Naive B cell (primary cell): ENCODE results near the gene ZNF420. TPM values are rescaled to one million over a fixed set of nuclear protein-coding genes. Genes with fewer than 3 reads are reported as not detected.
"Not testable (repeated sequence)": the region's sequence is repeated elsewhere in the genome, so short reads cannot be mapped to it uniquely, and the experiment has no call there.

Source experiments
- ATAC-seq, 2 donors: fragments of 150-1000 bp; cut with Tn5 transposase; 2 replicates each; pipeline ENCODE4 v1.10.0; 2021; ENCODE audit warnings: low read depth in 2 of 2, mild to moderate bottlenecking in 2 of 2, moderate library complexity in 2 of 2
- DNase-seq: peaks from one replicate; pipeline ENCODE4 v3.0.0; 2022
- H3K27ac Mint-ChIP-seq, 6 donors: one replicate each; pipeline ENCODE4 v1.8.0; 2020 to 2022; ENCODE audit warnings: mild to moderate bottlenecking in 6 of 6, mixed read lengths in 6 of 6, moderate library complexity in 5 of 6, inconsistent platforms in 2 of 6
- H3K27me3 Mint-ChIP-seq, 3 donors: one replicate each; pipeline ENCODE4 v1.8.0; 2021 to 2022; ENCODE audit warnings: mixed read lengths in 3 of 3, mild to moderate bottlenecking in 1 of 3
- H3K36me3 Mint-ChIP-seq, 2 donors: one replicate each; pipeline ENCODE4 v1.8.0; 2020 to 2022; ENCODE audit warnings: mixed read lengths in 2 of 2, inconsistent platforms in 1 of 2, mild to moderate bottlenecking in 1 of 2
- H3K4me1 Mint-ChIP-seq, 3 donors: one replicate each; pipeline ENCODE4 v1.8.0; 2020 to 2022; ENCODE audit warnings: mixed read lengths in 3 of 3, inconsistent platforms in 1 of 3, mild to moderate bottlenecking in 1 of 3, moderate library complexity in 1 of 3
- H3K4me3 Mint-ChIP-seq, 8 donors: one replicate each; pipeline ENCODE4 v1.8.0; 2020 to 2022; ENCODE audit warnings: mild to moderate bottlenecking in 8 of 8, mixed read lengths in 8 of 8, moderate library complexity in 8 of 8, inconsistent platforms in 2 of 8
- H3K9me3 Mint-ChIP-seq, 7 donors: one replicate each; pipeline ENCODE4 v1.8.0; 2020 to 2022; ENCODE audit warnings: mixed read lengths in 7 of 7, mild to moderate bottlenecking in 5 of 7, inconsistent platforms in 2 of 7, moderate library complexity in 1 of 7
- polyA plus RNA-seq, 6 donors: library from polyadenylated mRNA; unstranded; fragments of 300-500 nt; fragmentation: Illumina TruSeq; gene quantifications; one replicate each; pipeline ENCODE4 v1.2.3, GENCODE V29; 2021; ENCODE audit warnings: low read depth in 6 of 6

ZNF420 gene
- 10 to 100 TPM; 19.8 to 39.0 (median 32.1) TPM for polyA plus RNA-seq

DNA sequence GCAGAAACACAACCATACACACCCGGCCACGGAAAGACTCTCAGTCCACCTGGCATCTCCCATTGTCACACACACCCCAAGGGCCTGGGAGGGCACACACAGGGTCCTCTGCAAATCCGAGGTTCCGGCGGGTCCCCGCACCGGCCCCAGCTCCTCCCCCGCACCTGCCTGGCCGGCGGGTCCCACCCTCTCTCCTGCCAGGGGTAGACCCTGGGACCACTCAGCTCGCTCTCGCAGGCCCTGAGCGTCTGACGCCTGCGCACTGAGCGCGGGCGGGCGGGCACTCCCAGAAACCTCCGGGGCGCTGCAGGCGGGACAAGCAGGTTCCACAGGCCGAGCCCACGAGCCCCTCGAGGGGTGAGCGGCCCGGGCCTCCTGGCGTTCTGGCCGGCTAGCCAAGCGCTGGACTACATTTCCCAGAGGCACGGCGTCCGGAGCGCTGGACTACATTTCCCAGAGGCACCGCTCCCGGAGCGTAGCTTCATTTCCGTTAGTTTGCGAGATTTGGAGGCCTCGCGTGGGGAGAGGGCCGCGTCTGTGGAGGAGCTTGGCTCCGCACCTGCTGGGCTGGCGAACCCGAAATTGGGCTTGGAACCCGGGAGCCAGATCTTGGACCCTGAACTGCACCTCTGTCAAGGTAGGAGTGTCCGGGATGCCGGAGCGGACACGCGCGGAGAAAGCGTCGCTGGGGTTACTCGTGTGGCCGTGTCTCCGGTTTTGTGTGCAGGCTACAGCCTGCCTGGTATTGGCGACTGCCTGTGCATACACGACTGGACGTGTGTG is at the start of gene ZNF420:
ZNF420 (plus strand) TSS at position 500 of the 783 bp plus-strand sequence. CDS start 10,686 bp downstream, outside the sequence.
- H3K27ac Mint-ChIP-seq = peak within 1 kb of the TSS; percentile 93 to 98 (median 96)
- H3K36me3 Mint-ChIP-seq = peaks cover 6 to 34% of the 10 kb centered on the region in 2 donors
- H3K27me3 Mint-ChIP-seq = no peaks in the 10 kb centered on the region
- peaks cover 5 to 25% (median 14%) of the 10 kb centered on the region in 7 donors for H3K9me3 Mint-ChIP-seq
- peak; percentile 95 for ATAC-seq
- H3K4me3 Mint-ChIP-seq = peak within 1 kb of the TSS; percentile 93 to 100 (median 99)
- peak; percentile 90 for DNase-seq
- H3K4me1 Mint-ChIP-seq = peaks cover 24 to 43% (median 26%) of the 10 kb centered on the region in 3 donors

DNA sequence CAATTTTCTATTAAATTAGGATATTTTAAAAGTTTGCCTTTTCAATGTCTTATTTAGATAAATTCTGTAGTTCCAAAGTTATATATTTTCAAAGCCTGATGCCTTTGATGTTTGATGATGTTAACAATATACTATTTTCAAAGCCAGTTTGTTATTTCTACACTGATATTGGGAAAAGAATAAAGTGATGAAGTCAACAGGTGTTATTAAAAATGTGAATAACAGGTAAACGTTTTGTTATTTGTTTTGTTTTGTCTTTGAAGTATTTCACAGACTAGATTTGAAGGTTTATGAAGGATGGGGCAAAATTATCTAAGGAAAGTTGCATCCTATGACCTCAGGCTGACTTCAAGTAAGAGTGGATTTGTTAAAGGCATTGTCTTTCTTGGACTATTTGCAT is 33.1 kb upstream of the ZNF420 start:
- H3K4me3 Mint-ChIP-seq = no peak overlapping the region
- no peaks in the 10 kb centered on the region for H3K4me1 Mint-ChIP-seq
- H3K27ac Mint-ChIP-seq = no peak overlapping the region
- DNase-seq = no peak
- H3K36me3 Mint-ChIP-seq = peaks cover 4 to 8% of the 10 kb centered on the region in 2 donors
- H3K9me3 Mint-ChIP-seq = peaks cover 4 to 60% (median 34%) of the 10 kb centered on the region in 7 donors
- H3K27me3 Mint-ChIP-seq = no peaks in the 10 kb centered on the region
- no peak for ATAC-seq

DNA sequence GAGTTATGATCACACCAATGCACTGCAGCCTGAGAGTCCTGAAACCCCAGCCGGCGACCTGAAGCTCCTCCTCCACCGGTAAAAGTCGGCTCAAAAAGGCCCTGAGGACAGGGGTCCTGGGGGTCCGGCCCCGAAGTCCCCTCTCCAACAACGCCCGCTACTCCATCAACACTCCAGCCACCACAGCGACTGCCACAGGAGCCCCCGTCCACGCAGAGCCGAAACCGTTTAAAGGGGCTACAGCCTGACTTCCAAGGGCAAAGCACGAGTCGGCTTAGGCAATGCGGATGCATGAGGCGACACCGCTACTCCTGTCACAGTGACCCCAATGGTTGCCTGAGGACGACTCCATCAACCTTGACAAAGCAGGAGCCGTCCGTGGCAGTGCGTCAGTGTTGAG is 22.9 kb upstream of the ZNF420 start:
- DNase-seq = no peak
- peaks cover 36 to 60% (median 54%) of the 10 kb centered on the region in 7 donors for H3K9me3 Mint-ChIP-seq
- peaks cover 0 to 8% (median 0%) of the 10 kb centered on the region in 3 donors for H3K4me1 Mint-ChIP-seq
- ATAC-seq = no peak
- H3K27me3 Mint-ChIP-seq = no peaks in the 10 kb centered on the region
- H3K36me3 Mint-ChIP-seq = peaks cover 0 to 53% of the 10 kb centered on the region in 2 donors
- no peak overlapping the region for H3K27ac Mint-ChIP-seq
- no peak overlapping the region for H3K4me3 Mint-ChIP-seq

DNA sequence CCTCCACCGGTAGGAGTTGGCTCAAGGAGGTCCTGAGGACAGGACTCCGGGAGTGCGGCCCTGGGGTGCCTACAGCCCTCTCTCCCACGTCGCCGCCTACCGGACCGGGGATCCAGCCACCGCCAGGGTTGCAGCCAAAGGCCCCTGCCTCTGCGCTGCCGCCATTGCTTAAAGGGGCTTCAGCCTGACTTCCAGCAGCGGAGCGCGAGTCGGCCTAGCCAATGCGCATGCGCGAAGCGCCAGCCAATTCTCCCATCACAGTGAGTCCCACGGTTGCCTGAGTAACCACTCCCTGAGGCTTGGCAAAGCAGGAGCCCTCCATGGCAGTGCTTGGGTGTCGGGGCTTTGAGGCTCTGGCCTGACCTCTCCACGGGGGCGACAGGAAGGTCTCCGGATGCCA is 21.5 kb upstream of the ZNF420 start:
- DNase-seq (no peak), ATAC-seq (no peak)
- Mint-ChIP-seq H3K36me3 (peaks cover 0 to 57% of the 10 kb centered on the region in 2 donors), H3K27ac (no peak overlapping the region), H3K9me3 (peaks cover 32 to 55% (median 50%) of the 10 kb centered on the region in 7 donors), H3K4me1 (peaks cover 0 to 8% (median 0%) of the 10 kb centered on the region in 3 donors), H3K4me3 (no peak overlapping the region), H3K27me3 (peaks cover 0 to 6% (median 4%) of the 10 kb centered on the region in 3 donors)

DNA sequence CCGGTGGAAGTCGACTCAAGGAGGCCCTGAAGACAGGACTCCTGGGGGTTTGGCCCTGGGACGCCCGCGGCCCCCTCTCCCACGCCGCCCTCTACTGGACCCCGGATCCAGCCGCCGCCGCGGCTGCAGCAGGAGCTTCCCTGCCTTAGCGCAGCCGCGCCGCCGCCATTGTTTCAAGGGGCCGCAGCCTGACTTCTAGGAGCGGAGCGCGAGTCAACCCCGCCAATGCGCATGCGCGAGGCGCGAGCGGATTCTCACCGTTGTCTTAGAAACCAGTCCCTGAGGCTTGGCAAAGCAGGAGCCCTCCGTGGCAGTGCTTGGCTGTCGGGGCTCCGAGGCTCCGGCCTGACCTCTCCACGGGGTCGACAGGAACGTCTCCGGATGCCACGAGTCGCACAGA is 19.1 kb upstream of the ZNF420 start:
- H3K4me1 Mint-ChIP-seq = peaks cover 0 to 8% (median 0%) of the 10 kb centered on the region in 3 donors
- H3K4me3 Mint-ChIP-seq = no peak overlapping the region
- H3K27ac Mint-ChIP-seq = no peak overlapping the region
- no peak for ATAC-seq
- H3K9me3 Mint-ChIP-seq = peaks cover 26 to 54% (median 44%) of the 10 kb centered on the region in 7 donors
- peaks cover 0 to 6% (median 4%) of the 10 kb centered on the region in 3 donors for H3K27me3 Mint-ChIP-seq
- peaks cover 0 to 52% of the 10 kb centered on the region in 2 donors for H3K36me3 Mint-ChIP-seq
- no peak for DNase-seq

DNA sequence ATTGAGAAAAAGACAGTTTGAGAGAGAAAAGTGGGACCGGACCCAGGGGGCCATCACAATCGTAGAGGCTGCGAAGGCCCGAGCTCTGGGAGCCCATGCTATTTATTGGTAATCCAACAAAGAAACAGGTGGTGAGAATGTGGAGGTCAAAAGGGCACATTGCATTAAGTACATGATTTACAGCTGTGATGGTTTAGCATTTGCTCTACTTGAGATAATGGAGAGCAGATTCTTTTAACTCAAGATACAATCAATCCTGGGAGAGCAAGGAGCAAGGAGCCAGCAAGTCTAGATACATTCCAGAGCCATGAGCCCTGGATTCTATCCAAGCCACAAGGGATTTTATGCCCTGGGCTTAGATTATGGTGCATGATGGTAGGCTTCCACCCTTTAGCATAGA is 13.3 kb upstream of the ZNF420 start:
- not testable (repeated sequence) for H3K4me1 Mint-ChIP-seq, ATAC-seq, H3K4me3 Mint-ChIP-seq, H3K27ac Mint-ChIP-seq, DNase-seq, H3K27me3 Mint-ChIP-seq
- peaks cover 9 to 22% of the 10 kb centered on the region in 2 donors for H3K36me3 Mint-ChIP-seq
- H3K9me3 Mint-ChIP-seq = peaks cover 7 to 66% (median 33%) of the 10 kb centered on the region in 7 donors

DNA sequence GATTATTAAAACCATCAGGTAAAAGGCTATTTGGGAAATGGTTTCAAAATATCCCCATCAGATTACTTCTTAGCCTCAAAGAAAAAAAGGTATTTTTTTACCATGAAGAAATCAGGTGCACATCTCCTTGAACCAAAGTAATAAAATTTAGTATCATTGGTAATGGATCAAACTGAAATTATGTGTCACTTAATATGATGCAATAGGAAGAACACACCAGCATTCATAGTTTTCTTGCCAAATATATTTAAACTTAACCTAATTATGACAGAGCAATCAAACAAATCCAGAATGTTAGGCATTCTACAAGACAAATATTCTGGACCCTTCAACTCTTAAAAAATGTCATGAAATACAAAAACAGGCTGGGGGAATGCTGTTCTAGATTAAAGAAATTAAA is 4.1 kb upstream of the ZNF420 start:
- peaks cover 0 to 10% of the 10 kb centered on the region in 2 donors for H3K36me3 Mint-ChIP-seq
- H3K4me1 Mint-ChIP-seq = peaks cover 17 to 21% (median 19%) of the 10 kb centered on the region in 3 donors
- no peak overlapping the region for H3K27ac Mint-ChIP-seq
- DNase-seq (no peak), ATAC-seq (no peak)
- peaks cover 0 to 18% (median 6%) of the 10 kb centered on the region in 7 donors for H3K9me3 Mint-ChIP-seq
- no peak overlapping the region for H3K4me3 Mint-ChIP-seq
- H3K27me3 Mint-ChIP-seq = no peaks in the 10 kb centered on the region

DNA sequence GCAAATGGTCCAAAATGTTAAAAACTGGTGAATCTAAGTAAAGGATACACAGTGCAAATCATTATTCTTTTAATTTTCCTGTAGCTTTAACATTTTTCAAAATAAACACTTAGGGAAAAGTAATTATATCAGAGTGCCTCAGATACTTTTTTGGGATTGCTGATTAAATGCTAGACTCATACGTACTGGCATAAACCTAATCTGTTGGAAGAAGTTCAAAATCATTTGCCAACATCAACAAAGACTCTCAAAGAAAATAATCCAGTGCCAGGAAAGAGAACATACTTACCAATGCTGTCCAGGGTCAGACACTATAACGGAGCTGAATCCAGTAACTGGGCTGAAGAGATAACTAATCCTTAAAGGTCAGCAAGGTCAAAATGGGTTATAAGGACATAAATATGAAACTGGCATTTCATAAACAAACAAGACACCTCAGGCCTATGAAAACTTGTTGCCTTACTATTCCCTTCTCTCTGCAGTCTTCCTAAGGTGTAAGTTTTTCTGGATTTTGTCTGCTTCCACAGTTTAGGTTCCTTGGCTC is 3.3 kb upstream of the ZNF420 start:
- DNase-seq (no peak), ATAC-seq (no peak)
- H3K4me1 Mint-ChIP-seq = peaks cover 22 to 29% (median 24%) of the 10 kb centered on the region in 3 donors
- H3K4me3 Mint-ChIP-seq = no peak overlapping the region
- H3K9me3 Mint-ChIP-seq = peaks cover 0 to 10% (median 3%) of the 10 kb centered on the region in 7 donors
- H3K27ac Mint-ChIP-seq = no peak overlapping the region
- no peaks in the 10 kb centered on the region for H3K27me3 Mint-ChIP-seq
- H3K36me3 Mint-ChIP-seq = peaks cover 0 to 10% of the 10 kb centered on the region in 2 donors

DNA sequence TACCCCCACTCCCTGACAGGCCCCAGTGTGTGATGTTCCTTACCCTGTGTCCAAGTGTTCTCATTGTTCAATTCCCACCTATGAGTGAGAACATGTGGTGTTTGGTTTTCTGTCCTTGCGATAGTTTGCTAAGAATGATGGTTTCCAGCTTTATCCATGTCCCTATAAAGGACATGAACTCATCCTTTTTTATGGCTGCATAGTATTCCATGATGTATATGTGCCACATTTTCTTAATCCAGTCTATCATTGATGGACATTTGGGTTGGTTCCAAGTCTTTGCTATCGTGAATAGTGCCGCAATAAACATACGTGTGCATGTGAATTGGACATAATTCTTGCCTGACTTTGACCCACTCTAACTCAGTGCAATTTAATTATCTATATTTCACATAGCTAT is 1.7 kb upstream of the ZNF420 start:
- Mint-ChIP-seq H3K36me3 (peaks cover 6 to 21% of the 10 kb centered on the region in 2 donors), H3K9me3 (peaks cover 0 to 12% (median 7%) of the 10 kb centered on the region in 7 donors), H3K4me1 (peaks cover 24 to 41% (median 26%) of the 10 kb centered on the region in 3 donors), H3K4me3 (peak overlapping the region in 4 of 8 donors; percentile 31 to 99 (median 48))
- ATAC-seq, H3K27ac Mint-ChIP-seq, H3K27me3 Mint-ChIP-seq, DNase-seq: not testable (repeated sequence)

DNA sequence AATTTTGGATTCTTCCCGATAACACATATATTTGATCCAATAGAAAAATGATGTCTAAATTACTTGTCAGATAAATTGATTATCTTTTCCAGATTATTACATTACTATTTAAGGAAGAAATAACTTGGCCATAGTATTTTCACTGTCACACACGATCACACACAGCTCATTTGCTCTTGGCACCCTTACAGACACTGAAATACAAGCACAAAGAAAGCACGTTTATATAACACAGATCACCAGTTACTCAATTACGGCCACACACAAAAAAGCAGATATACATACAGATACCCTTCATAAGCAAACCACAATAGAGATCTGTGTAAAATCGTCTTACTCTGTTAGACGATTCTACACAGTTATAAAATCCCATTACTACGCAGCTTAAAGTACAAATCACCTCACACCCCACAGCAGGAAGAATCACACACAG is 716 bp upstream of the ZNF420 start:
- ATAC-seq (no peak), DNase-seq (no peak)
- H3K4me1 Mint-ChIP-seq = peaks cover 24 to 43% (median 26%) of the 10 kb centered on the region in 3 donors
- H3K27ac Mint-ChIP-seq = peak overlapping the region; percentile 29 to 98 (median 95)
- H3K4me3 Mint-ChIP-seq = peak overlapping the region; percentile 93 to 100 (median 99)
- peaks cover 3 to 20% (median 10%) of the 10 kb centered on the region in 7 donors for H3K9me3 Mint-ChIP-seq
- H3K36me3 Mint-ChIP-seq = peaks cover 6 to 31% of the 10 kb centered on the region in 2 donors
- H3K27me3 Mint-ChIP-seq = no peaks in the 10 kb centered on the region

DNA sequence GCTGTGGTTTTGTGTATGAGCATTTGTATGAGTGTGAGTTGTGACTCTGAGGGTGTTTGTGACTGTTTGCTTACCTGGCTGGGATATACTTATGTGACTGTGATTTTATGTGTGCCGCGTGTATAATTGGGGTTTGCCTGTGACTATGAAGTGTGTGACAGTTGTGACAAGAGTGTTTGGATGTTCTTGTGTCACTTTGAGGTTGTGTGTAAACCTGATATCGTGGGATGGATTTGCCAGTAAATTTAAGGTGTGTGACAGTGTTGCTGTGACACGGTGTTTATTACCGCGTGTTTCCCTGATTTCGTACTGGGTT is 442 bp downstream of the ZNF420 start:
- no peak for ATAC-seq
- Mint-ChIP-seq H3K4me1 (peaks cover 24 to 43% (median 26%) of the 10 kb centered on the region in 3 donors), H3K4me3 (peak overlapping the region; percentile 93 to 100 (median 99)), H3K27ac (peak overlapping the region; percentile 93 to 98 (median 96)), H3K9me3 (peaks cover 5 to 29% (median 18%) of the 10 kb centered on the region in 7 donors), H3K27me3 (no peaks in the 10 kb centered on the region), H3K36me3 (peaks cover 10 to 34% of the 10 kb centered on the region in 2 donors)
- DNase-seq = no peak

DNA sequence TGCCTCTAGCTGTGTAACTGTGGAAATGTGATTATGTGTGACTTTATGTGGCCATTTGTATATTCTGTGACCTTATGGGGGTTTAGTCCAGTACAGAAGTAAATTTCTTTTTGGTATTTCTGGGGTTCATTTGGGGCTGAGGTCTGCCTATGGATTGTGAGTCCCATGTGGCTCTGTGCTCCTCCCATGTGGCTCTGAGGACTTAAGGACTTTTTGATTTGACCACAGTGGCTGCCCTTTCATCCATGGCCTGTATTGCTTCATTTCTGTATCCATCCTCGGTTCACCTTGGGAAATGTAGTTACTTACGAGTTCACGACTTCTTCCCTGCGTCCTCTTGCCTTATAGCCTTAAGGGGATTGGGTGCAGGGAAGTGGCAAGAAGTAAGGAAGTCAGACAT is 1.0 kb downstream of the ZNF420 start:
- Mint-ChIP-seq H3K4me1 (peaks cover 24 to 43% (median 26%) of the 10 kb centered on the region in 3 donors), H3K27me3 (no peaks in the 10 kb centered on the region), H3K9me3 (peaks cover 5 to 31% (median 18%) of the 10 kb centered on the region in 7 donors), H3K36me3 (peaks cover 10 to 34% of the 10 kb centered on the region in 2 donors), H3K4me3 (peak overlapping the region; percentile 93 to 100 (median 99)), H3K27ac (peak overlapping the region in 3 of 6 donors; percentile 22 to 98 (median 93))
- DNase-seq (no peak), ATAC-seq (no peak)

DNA sequence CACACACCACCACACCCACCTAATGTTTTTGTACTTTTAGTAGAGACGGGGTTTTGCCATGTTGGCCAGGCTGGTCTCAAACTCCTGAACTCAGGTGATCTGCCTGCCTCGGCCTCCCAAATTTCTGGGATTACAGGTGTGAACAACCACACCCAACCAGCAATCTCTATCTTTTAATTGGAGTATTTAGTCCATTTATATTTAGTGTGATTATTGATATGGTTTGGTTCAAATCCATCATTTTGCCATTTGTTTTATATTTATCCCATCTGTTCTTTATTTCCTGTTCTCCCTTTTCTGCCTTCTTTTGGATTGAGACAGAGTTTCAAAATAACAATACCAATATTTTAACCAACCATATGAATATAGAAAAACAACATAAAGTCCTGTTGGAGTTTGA is 4.1 kb downstream of the ZNF420 start:
- Mint-ChIP-seq H3K4me1 (peaks cover 24 to 42% (median 26%) of the 10 kb centered on the region in 3 donors), H3K27me3 (no peaks in the 10 kb centered on the region), H3K36me3 (peaks cover 28 to 58% of the 10 kb centered on the region in 2 donors), H3K4me3 (peak overlapping the region in 2 of 8 donors; percentile 59 to 63), H3K9me3 (peaks cover 5 to 51% (median 34%) of the 10 kb centered on the region in 7 donors), H3K27ac (no peak overlapping the region)
- DNase-seq = no peak
- no peak for ATAC-seq
